ENCODE data around the gene CLRN2. TPM values are rescaled to one million over a fixed set of nuclear protein-coding genes. Genes with fewer than 3 reads are reported as not detected.
A peak's percentile ranks its signal among the peaks of the same experiment; 100 is the strongest.

Gene CLRN2
- total RNA-seq (2021; ENCODE audit: unreplicated experiment) = not detected
- not detected in 2 replicates for polyA plus RNA-seq (2012)
- percentile 6 among the genes with signal in this experiment for Bru-seq, nascent RNA
- percentile 4 among the genes with signal in this experiment for BruChase-seq, experiment 1, labeled RNA remaining after a 6-hour chase
- BruChase-seq, experiment 2, labeled RNA remaining after a 2-hour chase = percentile 4 among the genes with signal in this experiment
- long read RNA-seq = 0 reads

GRCh38 chr4:17514865-17515264 lies at the start of gene CLRN2:
Gene CLRN2 (plus strand): TSS chr4:17515165. CDS start chr4:17515267, 102 bp downstream.
- no TSS peak for BruUV-seq (replicated peaks)
- H3K36me3 ChIP-seq (ENCODE audit: control insufficient read depth in 1 of 2, insufficient read depth in 2 of 2, low read length in 2 of 2) = no peaks in the 10 kb centered on the region
- H4K20me1 ChIP-seq (ENCODE audit: insufficient read depth) = no peaks in the 10 kb centered on the region
- no peak within 1 kb of the TSS for H3K4me3 ChIP-seq (replicated peaks in 1 of 2; ENCODE audit: low read depth in 1 of 2, low read length in 2 of 2)
- no peak within 1 kb of the TSS for H3K27ac ChIP-seq (ENCODE audit: low read depth, low read length)
- H3K27me3 ChIP-seq (ENCODE audit: insufficient read depth, low read length) = no peaks in the 10 kb centered on the region
- peaks cover 19% of the 10 kb centered on the region for H3K79me2 ChIP-seq (ENCODE audit: insufficient read depth, low read length)
- RAD21 ChIA-PET (ENCODE audit: low non-redundant PET in 1 of 2, low total read pairs in 2 of 2, uncharacterized antibody in 2 of 2, unreplicated experiment in 2 of 2) = no interaction called here
- no peaks in the 10 kb centered on the region for H3K9me2 ChIP-seq (ENCODE audit: insufficient read depth)
- intact Hi-C loops (cut with micrococcal nuclease) = no loop called here
- TF ChIP-seq POLR2AphosphoS5 (IDR thresholded peaks at IDR 0.05; ENCODE audit: low read depth, low read length) = no peak
- no peak for TF ChIP-seq SIN3A (IDR thresholded peaks at IDR 0.05; ENCODE audit: low read depth)
- no peak for TF ChIP-seq REST (IDR thresholded peaks at IDR 0.05; ENCODE audit: low read depth)
- no peak for TF ChIP-seq CBX3 (IDR thresholded peaks at IDR 0.05; ENCODE audit: low read depth)
- TF ChIP-seq EGR1 (IDR thresholded peaks at IDR 0.05; ENCODE audit: low read depth) = no peak
- no peak for TF ChIP-seq MAX (IDR thresholded peaks at IDR 0.05)
- no peak for TF ChIP-seq SRF (IDR thresholded peaks at IDR 0.05; ENCODE audit: low read depth)
- no peak for TF ChIP-seq SP1 (IDR thresholded peaks at IDR 0.05; ENCODE audit: low read depth)
- no peak for TF ChIP-seq FOSL1 (IDR thresholded peaks at IDR 0.05; ENCODE audit: low read depth)
- no peak for TF ChIP-seq EZH2phosphoT487 (IDR thresholded peaks at IDR 0.05; ENCODE audit: borderline replicate concordance)
- TF ChIP-seq ATF3 (IDR thresholded peaks at IDR 0.05) = no peak
- TF ChIP-seq CTCF (IDR thresholded peaks at IDR 0.05 in 2 of 3, conservative IDR thresholded peaks at IDR 0.05 in 1 of 3; ENCODE audit: borderline replicate concordance in 1 of 3, insufficient read depth in 1 of 3, low read depth in 2 of 3, low read length in 2 of 3) = no peak
- no peak for TF ChIP-seq EZH2 (IDR thresholded peaks at IDR 0.05)
- TF ChIP-seq ZNF274 (IDR thresholded peaks at IDR 0.05; ENCODE audit: low read depth, low read length) = no peak
- POLR2A ChIA-PET = no interaction called here
- CTCF ChIA-PET = no interaction called here
- DNase-seq (ENCODE audit: low read depth, low spot score) (no peak), ATAC-seq (no peak)
- no peak within 1 kb of the TSS for H3K9ac ChIP-seq (ENCODE audit: low read length)
- H3K4me2 ChIP-seq (ENCODE audit: low read length) = no peak within 1 kb of the TSS
- H3K4me1 ChIP-seq (ENCODE audit: control insufficient read depth in 1 of 2, insufficient read depth in 2 of 2, low read length in 2 of 2) = peaks cover 12 to 27% of the 10 kb centered on the region in 2 experiments
- no peaks in the 10 kb centered on the region for H3K9me3 ChIP-seq (ENCODE audit: control insufficient read depth in 1 of 2, insufficient read depth in 1 of 2, low read depth in 1 of 2, low read length in 2 of 2)
- no peak within 1 kb of the TSS for H2AFZ ChIP-seq (ENCODE audit: low read depth, low read length, poor library complexity, severe bottlenecking)

Measured in HCT116 (cell line).